Duodenal mucosa (tissue), 2 donors: ENCODE results near the gene GRID2.

Source experiments
- H3K27ac ChIP-seq: one replicate; pipeline ENCODE4 v1.7.0; 2013; ENCODE audit warnings: low read depth, low read length
- H3K27me3 ChIP-seq, 2 donors: one replicate each; pipeline ENCODE4 v1.7.0; 2013; ENCODE audit warnings: low read length in 2 of 2, control low read depth in 1 of 2; ENCODE audit not compliant: insufficient read depth in 2 of 2, control insufficient read depth in 1 of 2
- H3K36me3 ChIP-seq, 2 donors: one replicate each; pipeline ENCODE4 v1.7.0; 2013; ENCODE audit warnings: low read length in 2 of 2, control low read depth in 1 of 2; ENCODE audit not compliant: insufficient read depth in 2 of 2, control insufficient read depth in 1 of 2
- H3K4me1 ChIP-seq, 2 donors: one replicate each; pipeline ENCODE4 v1.7.0; 2013; ENCODE audit warnings: low read length in 2 of 2, control low read depth in 1 of 2; ENCODE audit not compliant: insufficient read depth in 2 of 2, control insufficient read depth in 1 of 2
- H3K4me3 ChIP-seq, 2 donors: one replicate each; pipeline ENCODE4 v1.7.0; 2013; ENCODE audit warnings: low read length in 2 of 2, low read depth in 1 of 2
- H3K9ac ChIP-seq, 2 donors: one replicate each; pipeline ENCODE4 v1.7.0; 2013; ENCODE audit warnings: low read length in 2 of 2, low read depth in 1 of 2
- H3K9me3 ChIP-seq, 2 donors: one replicate each; pipeline ENCODE4 v1.7.0; 2013; ENCODE audit warnings: low read length in 2 of 2, control low read depth in 1 of 2; ENCODE audit not compliant: control insufficient read depth in 1 of 2

GRID2 gene

GRCh38 chr4:92304606-92305005 lies 840 bp downstream of the GRID2 start:
- H3K27me3 ChIP-seq, result peaks cover 32 to 64% of the 10 kb centered on the region in 2 donors
- H3K27ac ChIP-seq, result no peak overlapping the region
- H3K36me3 ChIP-seq, result no peaks in the 10 kb centered on the region
- no peak overlapping the region for H3K9ac ChIP-seq
- peaks cover 16 to 17% of the 10 kb centered on the region in 2 donors for H3K4me1 ChIP-seq
- H3K4me3 ChIP-seq, result no peak overlapping the region
- H3K9me3 ChIP-seq, result no peaks in the 10 kb centered on the region

- H3K4me1 ChIP-seq, result peaks cover 16 to 17% of the 10 kb centered on the region in 2 donors
- peak overlapping the region; percentile 46 to 55 for H3K4me3 ChIP-seq
- no peak overlapping the region for H3K9ac ChIP-seq
- H3K9me3 ChIP-seq, result no peaks in the 10 kb centered on the region
- H3K27ac ChIP-seq, result no peak overlapping the region
- no peaks in the 10 kb centered on the region for H3K36me3 ChIP-seq
- peaks cover 32 to 64% of the 10 kb centered on the region in 2 donors for H3K27me3 ChIP-seq
Observed at GRCh38 chr4:92305148-92305877, 1.5 kb downstream of the GRID2 start.

GRCh38 chr4:92305878-92306520 lies 2.2 kb downstream of the GRID2 start:
- H3K27me3 ChIP-seq, result peaks cover 32 to 64% of the 10 kb centered on the region in 2 donors
- no peaks in the 10 kb centered on the region for H3K9me3 ChIP-seq
- H3K36me3 ChIP-seq, result no peaks in the 10 kb centered on the region
- H3K27ac ChIP-seq, result no peak overlapping the region
- peak overlapping the region; percentile 30 to 55 for H3K4me3 ChIP-seq
- no peak overlapping the region for H3K9ac ChIP-seq
- peaks cover 16 to 17% of the 10 kb centered on the region in 2 donors for H3K4me1 ChIP-seq

- H3K9ac ChIP-seq, result no peak overlapping the region
Observed at GRCh38 chr4:92307181-92307580, 3.4 kb downstream of the GRID2 start.

GRCh38 chr4:92307866-92308265 lies 4.1 kb downstream of the GRID2 start:
- H3K4me3 ChIP-seq, result no peak overlapping the region
- peaks cover 16 to 17% of the 10 kb centered on the region in 2 donors for H3K4me1 ChIP-seq
- H3K9ac ChIP-seq, result no peak overlapping the region
- peaks cover 32 to 51% of the 10 kb centered on the region in 2 donors for H3K27me3 ChIP-seq
- no peak overlapping the region for H3K27ac ChIP-seq
- H3K36me3 ChIP-seq, result no peaks in the 10 kb centered on the region
- no peaks in the 10 kb centered on the region for H3K9me3 ChIP-seq

More at GRCh38 chr4:92307181-92307580, 3.4 kb downstream of the GRID2 start:
- Histone ChIP-seq H3K27me3 (peaks cover 32 to 58% of the 10 kb centered on the region in 2 donors), H3K27ac (no peak overlapping the region), H3K4me3 (no peak overlapping the region), H3K36me3 (no peaks in the 10 kb centered on the region), H3K9me3 (no peaks in the 10 kb centered on the region), H3K4me1 (peaks cover 16 to 17% of the 10 kb centered on the region in 2 donors)

GRCh38 chr4:92317047-92317446 lies 13.3 kb downstream of the GRID2 start:
- H3K4me3 ChIP-seq, result no peak overlapping the region
- H3K27ac ChIP-seq, result no peak overlapping the region
- no peaks in the 10 kb centered on the region for H3K27me3 ChIP-seq
- H3K36me3 ChIP-seq, result no peaks in the 10 kb centered on the region
- no peaks in the 10 kb centered on the region for H3K9me3 ChIP-seq
- H3K4me1 ChIP-seq, result no peaks in the 10 kb centered on the region
- no peak overlapping the region for H3K9ac ChIP-seq

GRCh38 chr4:92328095-92328494 lies 24.3 kb downstream of the GRID2 start:
- Histone ChIP-seq H3K36me3 (no peaks in the 10 kb centered on the region), H3K27ac (no peak overlapping the region), H3K27me3 (no peaks in the 10 kb centered on the region), H3K4me1 (no peaks in the 10 kb centered on the region), H3K9me3 (no peaks in the 10 kb centered on the region), H3K4me3 (no peak overlapping the region), H3K9ac (no peak overlapping the region)

GRCh38 chr4:92333016-92333415 lies 29.2 kb downstream of the GRID2 start:
- Histone ChIP-seq H3K27me3 (no peaks in the 10 kb centered on the region), H3K36me3 (no peaks in the 10 kb centered on the region), H3K9ac (no peak overlapping the region), H3K9me3 (no peaks in the 10 kb centered on the region), H3K27ac (no peak overlapping the region), H3K4me3 (no peak overlapping the region), H3K4me1 (no peaks in the 10 kb centered on the region)

- Histone ChIP-seq H3K27ac (no peak overlapping the region), H3K4me1 (no peaks in the 10 kb centered on the region)
Observed at GRCh38 chr4:92334716-92335350, 31.1 kb downstream of the GRID2 start.

GRCh38 chr4:92339676-92340075 lies 35.9 kb downstream of the GRID2 start:
- no peak overlapping the region for H3K4me3 ChIP-seq
- no peaks in the 10 kb centered on the region for H3K4me1 ChIP-seq
- no peaks in the 10 kb centered on the region for H3K27me3 ChIP-seq
- H3K36me3 ChIP-seq, result no peaks in the 10 kb centered on the region
- no peaks in the 10 kb centered on the region for H3K9me3 ChIP-seq
- no peak overlapping the region for H3K27ac ChIP-seq
- H3K9ac ChIP-seq, result no peak overlapping the region

More at GRCh38 chr4:92334716-92335350, 31.1 kb downstream of the GRID2 start:
- Histone ChIP-seq H3K4me3 (no peak overlapping the region), H3K9ac (no peak overlapping the region), H3K27me3 (no peaks in the 10 kb centered on the region), H3K36me3 (no peaks in the 10 kb centered on the region), H3K9me3 (no peaks in the 10 kb centered on the region)
